ENCODE measurements around the gene NLGN1. TPM values are rescaled to one million over a fixed set of nuclear protein-coding genes. Genes with fewer than 3 reads are reported as not detected.

The NLGN1 gene
- total and polyA plus RNA-seq, 9 of the 15 experiments (the other 6 are each of a cell fraction or from before 2014, with no cell fraction given) = under 0.01 to 0.01 TPM; not detected in 7

DNA sequence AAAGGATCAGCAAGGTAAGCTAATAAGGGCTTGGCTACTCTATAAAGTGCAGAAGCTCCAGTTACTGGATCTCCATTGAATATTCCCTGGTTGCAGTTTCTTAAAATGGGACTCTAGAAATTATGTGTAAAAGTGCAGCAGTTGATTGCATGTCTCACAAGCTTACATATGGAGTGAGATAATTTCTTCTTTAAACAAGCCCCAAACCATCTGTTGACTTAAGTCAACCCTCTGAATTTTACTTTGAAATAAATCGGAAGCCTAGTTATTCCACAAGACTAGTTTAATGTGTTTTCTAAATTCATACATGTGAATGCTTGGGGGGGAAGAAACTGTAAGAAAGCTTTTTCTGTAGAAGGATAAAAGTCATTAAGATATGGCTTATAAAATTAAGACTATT is 664.2 kb downstream of the NLGN1 start (continued):
- TF ChIP-seq, protein P1, sequence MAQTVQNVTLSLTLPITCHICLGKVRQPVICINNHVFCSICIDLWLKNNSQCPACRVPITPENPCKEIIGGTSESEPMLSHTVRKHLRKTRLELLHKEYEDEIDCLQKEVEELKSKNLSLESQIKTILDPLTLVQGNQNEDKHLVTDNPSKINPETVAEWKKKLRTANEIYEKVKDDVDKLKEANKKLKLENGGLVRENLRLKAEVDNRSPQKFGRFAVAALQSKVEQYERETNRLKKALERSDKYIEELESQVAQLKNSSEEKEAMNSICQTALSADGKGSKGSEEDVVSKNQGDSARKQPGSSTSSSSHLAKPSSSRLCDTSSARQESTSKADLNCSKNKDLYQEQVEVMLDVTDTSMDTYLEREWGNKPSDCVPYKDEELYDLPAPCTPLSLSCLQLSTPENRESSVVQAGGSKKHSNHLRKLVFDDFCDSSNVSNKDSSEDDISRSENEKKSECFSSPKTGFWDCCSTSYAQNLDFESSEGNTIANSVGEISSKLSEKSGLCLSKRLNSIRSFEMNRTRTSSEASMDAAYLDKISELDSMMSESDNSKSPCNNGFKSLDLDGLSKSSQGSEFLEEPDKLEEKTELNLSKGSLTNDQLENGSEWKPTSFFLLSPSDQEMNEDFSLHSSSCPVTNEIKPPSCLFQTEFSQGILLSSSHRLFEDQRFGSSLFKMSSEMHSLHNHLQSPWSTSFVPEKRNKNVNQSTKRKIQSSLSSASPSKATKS (CRISPR knock-in tag; IDR thresholded peaks at IDR 0.05) = no peak

DNA sequence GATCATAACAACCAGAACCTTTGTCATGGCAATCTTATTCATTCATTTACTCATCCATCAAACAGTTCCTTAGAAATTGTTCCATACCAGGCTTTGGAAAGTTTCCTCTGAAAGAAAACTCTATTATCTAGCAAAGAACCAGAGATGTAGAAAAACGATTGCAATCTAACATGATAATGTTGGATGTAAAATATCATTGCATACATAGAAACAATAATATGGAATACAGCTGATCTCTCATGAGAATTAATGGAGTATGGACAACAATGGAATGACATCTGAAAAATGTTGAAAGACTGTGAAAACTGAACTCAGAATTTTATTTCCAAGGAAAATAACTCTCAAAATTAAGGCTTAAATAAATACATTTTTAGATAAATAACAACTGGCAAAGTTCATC is 665.4 kb downstream of the NLGN1 start:
- Histone ChIP-seq H3K4me1 (replicated peaks in 1 of 2; ENCODE audit: control insufficient read depth in 2 of 2, insufficient read depth in 2 of 2, low read length in 2 of 2) (no peaks in the 10 kb centered on the region), H2AFZ (ENCODE audit: low read depth, low read length) (no peak overlapping the region), H3K4me2 (ENCODE audit: insufficient read depth, low read length) (no peak overlapping the region), H3K4me3 (no peak overlapping the region), H3K27ac (ENCODE audit: extremely low read depth, low read depth, low read length) (no peak overlapping the region), H3K9me1 (ENCODE audit: control insufficient read depth, insufficient read depth, low read length) (no peaks in the 10 kb centered on the region), H3K36me3 (ENCODE audit: control insufficient read depth, insufficient read depth, low read length) (no peaks in the 10 kb centered on the region), H3K79me2 (ENCODE audit: control insufficient read depth, insufficient read depth, low read length) (no peaks in the 10 kb centered on the region), H3K27me3 (ENCODE audit: control insufficient read depth in 2 of 2, insufficient read depth in 2 of 2, low read length in 2 of 2) (no peaks in the 10 kb centered on the region), H4K20me1 (replicated peaks; ENCODE audit: control insufficient read depth, insufficient read depth, low read length) (no peaks in the 10 kb centered on the region), H3K9me3 (replicated peaks; ENCODE audit: control insufficient read depth, insufficient read depth, low read depth, low read length) (no peaks in the 10 kb centered on the region), H3K9ac (ENCODE audit: insufficient read depth in 1 of 2, low read depth in 2 of 2, low read length in 2 of 2) (no peak overlapping the region)
- POLR2A ChIA-PET = no interaction called here
- CTCF ChIA-PET (ENCODE audit: low intra/inter-chr PET ratio) = no interaction called here
- ATAC-seq = no peak
- intact Hi-C loops (cut with micrococcal nuclease) = no loop called here
- in situ Hi-C loops (cut with MboI) = no loop called here
- no peak for DNase-seq (ENCODE audit: extremely low read depth in 1 of 4, low spot score in 3 of 4)
- no TSS peak for BruUV-seq (replicated peaks)
- FAIRE-seq = no peak
- WGBS (ENCODE audit: insufficient coverage, low coverage, missing lambda C conversion rate) = 0% methylated on average over 1 of the region's 1 CpG
- TF ChIP-seq, protein P2, sequence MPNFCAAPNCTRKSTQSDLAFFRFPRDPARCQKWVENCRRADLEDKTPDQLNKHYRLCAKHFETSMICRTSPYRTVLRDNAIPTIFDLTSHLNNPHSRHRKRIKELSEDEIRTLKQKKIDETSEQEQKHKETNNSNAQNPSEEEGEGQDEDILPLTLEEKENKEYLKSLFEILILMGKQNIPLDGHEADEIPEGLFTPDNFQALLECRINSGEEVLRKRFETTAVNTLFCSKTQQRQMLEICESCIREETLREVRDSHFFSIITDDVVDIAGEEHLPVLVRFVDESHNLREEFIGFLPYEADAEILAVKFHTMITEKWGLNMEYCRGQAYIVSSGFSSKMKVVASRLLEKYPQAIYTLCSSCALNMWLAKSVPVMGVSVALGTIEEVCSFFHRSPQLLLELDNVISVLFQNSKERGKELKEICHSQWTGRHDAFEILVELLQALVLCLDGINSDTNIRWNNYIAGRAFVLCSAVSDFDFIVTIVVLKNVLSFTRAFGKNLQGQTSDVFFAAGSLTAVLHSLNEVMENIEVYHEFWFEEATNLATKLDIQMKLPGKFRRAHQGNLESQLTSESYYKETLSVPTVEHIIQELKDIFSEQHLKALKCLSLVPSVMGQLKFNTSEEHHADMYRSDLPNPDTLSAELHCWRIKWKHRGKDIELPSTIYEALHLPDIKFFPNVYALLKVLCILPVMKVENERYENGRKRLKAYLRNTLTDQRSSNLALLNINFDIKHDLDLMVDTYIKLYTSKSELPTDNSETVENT (CRISPR knock-in tag; IDR thresholded peaks at IDR 0.05) = no peak
- TF ChIP-seq PCBP1 (IDR thresholded peaks at IDR 0.05; ENCODE audit: low read depth, low read length, poor library complexity, severe bottlenecking) = no peak
- TF ChIP-seq EHMT2 (IDR thresholded peaks at IDR 0.05) = no peak
- TF ChIP-seq MYBL2 (IDR thresholded peaks at IDR 0.05; ENCODE audit: low read depth) = no peak
- no peak for TF ChIP-seq MYBL2 (CRISPR knock-in tag; IDR thresholded peaks at IDR 0.05; ENCODE audit: borderline replicate concordance)
- TF ChIP-seq XRCC5 (IDR thresholded peaks at IDR 0.05; ENCODE audit: low read depth, low read length) = no peak
- no peak for TF ChIP-seq NFXL1 (CRISPR knock-in tag; IDR thresholded peaks at IDR 0.05)
- TF ChIP-seq POLR3A (IDR thresholded peaks at IDR 0.05; ENCODE audit: borderline replicate concordance, extremely low read depth, insufficient read depth, insufficient read length) = no peak
- TF ChIP-seq, protein P3, sequence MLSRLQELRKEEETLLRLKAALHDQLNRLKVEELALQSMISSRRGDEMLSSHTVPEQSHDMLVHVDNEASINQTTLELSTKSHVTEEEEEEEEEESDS (CRISPR knock-in tag; IDR thresholded peaks at IDR 0.05) = no peak
- TF ChIP-seq, protein P4, sequence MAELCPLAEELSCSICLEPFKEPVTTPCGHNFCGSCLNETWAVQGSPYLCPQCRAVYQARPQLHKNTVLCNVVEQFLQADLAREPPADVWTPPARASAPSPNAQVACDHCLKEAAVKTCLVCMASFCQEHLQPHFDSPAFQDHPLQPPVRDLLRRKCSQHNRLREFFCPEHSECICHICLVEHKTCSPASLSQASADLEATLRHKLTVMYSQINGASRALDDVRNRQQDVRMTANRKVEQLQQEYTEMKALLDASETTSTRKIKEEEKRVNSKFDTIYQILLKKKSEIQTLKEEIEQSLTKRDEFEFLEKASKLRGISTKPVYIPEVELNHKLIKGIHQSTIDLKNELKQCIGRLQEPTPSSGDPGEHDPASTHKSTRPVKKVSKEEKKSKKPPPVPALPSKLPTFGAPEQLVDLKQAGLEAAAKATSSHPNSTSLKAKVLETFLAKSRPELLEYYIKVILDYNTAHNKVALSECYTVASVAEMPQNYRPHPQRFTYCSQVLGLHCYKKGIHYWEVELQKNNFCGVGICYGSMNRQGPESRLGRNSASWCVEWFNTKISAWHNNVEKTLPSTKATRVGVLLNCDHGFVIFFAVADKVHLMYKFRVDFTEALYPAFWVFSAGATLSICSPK (IDR thresholded peaks at IDR 0.05; ENCODE audit: borderline replicate concordance) = no peak
- no peak for TF ChIP-seq RAD51 (IDR thresholded peaks at IDR 0.05; ENCODE audit: borderline replicate concordance, low read depth)
- TF ChIP-seq CBFA2T2 (conservative IDR thresholded peaks at IDR 0.05) = no peak
- TF ChIP-seq KDM2B (CRISPR knock-in tag; IDR thresholded peaks at IDR 0.05) = no peak
- TF ChIP-seq TOE1 (IDR thresholded peaks at IDR 0.05; ENCODE audit: borderline replicate concordance) = no peak
- TF ChIP-seq TOE1 (CRISPR knock-in tag; IDR thresholded peaks at IDR 0.05; ENCODE audit: borderline replicate concordance, low read depth) = no peak
